Adrenal gland (tissue), 5 donors: ENCODE measurements around the gene TP53AIP1.

Experiments
- CTCF ChIP-seq, 6 experiments: fragments of 450-650 bp in 4 of 6; fragments of 200-600 bp in 2 of 6; sonication (generic) in 1 of 6; IDR thresholded peaks; 1 replicate in 5 of 6; 2 replicates in 1 of 6; pipeline versions ENCODE4 v1.5.1 to v1.8.0; 2016 to 2021; ENCODE audit warnings: antibody characterized with exemption in 6 of 6, mild to moderate bottlenecking in 2 of 6, moderate library complexity in 1 of 6
- POLR2A ChIP-seq, 2 donors: fragments of 450-650 bp; IDR thresholded peaks; one replicate each; pipeline ENCODE4 v1.6.1; 2017; ENCODE audit warnings: antibody characterized with exemption in 2 of 2, mild to moderate bottlenecking in 2 of 2, moderate library complexity in 1 of 2
- donor health status: DM: no; HTN: no; CAD: no.

- TF ChIP-seq CTCF (IDR thresholded peaks at IDR 0.05) (no peak), POLR2A (IDR thresholded peaks at IDR 0.05) (no peak)
These were observed 18.6 kb downstream of the TP53AIP1 start for GRCh38 chr11:128924104-128924503.
